ENCODE measurements around the gene ZDHHC11.
"Not testable (repeated sequence)": the region's sequence is repeated elsewhere in the genome, so short reads cannot be mapped to it uniquely, and the experiment has no call there.

ZDHHC11 gene

GRCh38 chr5:754143-754632 is 96.6 kb downstream of the ZDHHC11 start:
- not testable (repeated sequence) for H3K27me3 Mint-ChIP-seq, H3K9me3 Mint-ChIP-seq, H3K4me3 Mint-ChIP-seq
- ATAC-seq (peak; percentile 54), DNase-seq (peak; percentile 39 to 58)
- Mint-ChIP-seq H3K4me1 (peaks cover 30% of the 10 kb centered on the region), H3K27ac (peak overlapping the region; percentile 22 to 47)

GRCh38 chr5:753567-754142 is 97.1 kb downstream of the ZDHHC11 start:
- H3K27ac Mint-ChIP-seq, H3K9me3 Mint-ChIP-seq, H3K4me3 Mint-ChIP-seq, H3K27me3 Mint-ChIP-seq, DNase-seq: not testable (repeated sequence)
- ATAC-seq = peak; percentile 78
- H3K4me1 Mint-ChIP-seq = peaks cover 25% of the 10 kb centered on the region

- H3K4me3 Mint-ChIP-seq, H3K27me3 Mint-ChIP-seq, ATAC-seq, H3K27ac Mint-ChIP-seq, DNase-seq, H3K9me3 Mint-ChIP-seq: not testable (repeated sequence)
- H3K4me1 Mint-ChIP-seq = peaks cover 14% of the 10 kb centered on the region
These were observed 98.2 kb downstream of the ZDHHC11 start for GRCh38 chr5:752532-753115.

GRCh38 chr5:751992-752391 is 98.8 kb downstream of the ZDHHC11 start:
- H3K27ac Mint-ChIP-seq, H3K4me3 Mint-ChIP-seq, H3K9me3 Mint-ChIP-seq, DNase-seq, ATAC-seq, H3K27me3 Mint-ChIP-seq: not testable (repeated sequence)
- H3K4me1 Mint-ChIP-seq = peaks cover 10% of the 10 kb centered on the region

- DNase-seq (no peak), ATAC-seq (no peak)
- Mint-ChIP-seq H3K9me3 (peaks cover 4 to 8% of the 10 kb centered on the region in 2 donors), H3K27ac (no peak overlapping the region), H3K27me3 (no peaks in the 10 kb centered on the region), H3K4me1 (peaks cover 10% of the 10 kb centered on the region), H3K4me3 (no peak overlapping the region)
These were observed 99.3 kb downstream of the ZDHHC11 start for GRCh38 chr5:751496-751895.

GRCh38 chr5:750226-750625 is 100.6 kb downstream of the ZDHHC11 start:
- not testable (repeated sequence) for H3K9me3 Mint-ChIP-seq, H3K27me3 Mint-ChIP-seq, H3K4me3 Mint-ChIP-seq, ATAC-seq, DNase-seq
- Mint-ChIP-seq H3K27ac (peak overlapping the region in 1 of 2 donors; percentile 61), H3K4me1 (peaks cover 10% of the 10 kb centered on the region)

GRCh38 chr5:749101-749670 is 101.6 kb downstream of the ZDHHC11 start:
- no peak for DNase-seq
- no peak for ATAC-seq
- peaks cover 6% of the 10 kb centered on the region for H3K4me1 Mint-ChIP-seq
- no peak overlapping the region for H3K4me3 Mint-ChIP-seq
- peaks cover 4% of the 10 kb centered on the region for H3K27me3 Mint-ChIP-seq
- no peak overlapping the region for H3K27ac Mint-ChIP-seq
- H3K9me3 Mint-ChIP-seq = peaks cover under 1 to 4% of the 10 kb centered on the region in 2 donors

GRCh38 chr5:748011-748980 is 102.5 kb downstream of the ZDHHC11 start:
- not testable (repeated sequence) for H3K4me1 Mint-ChIP-seq, DNase-seq, H3K9me3 Mint-ChIP-seq, H3K27me3 Mint-ChIP-seq, H3K27ac Mint-ChIP-seq, ATAC-seq, H3K4me3 Mint-ChIP-seq

- not testable (repeated sequence) for H3K4me1 Mint-ChIP-seq, ATAC-seq
These were observed 103.4 kb downstream of the ZDHHC11 start for GRCh38 chr5:747303-747844.

GRCh38 chr5:746258-746761 is 104.5 kb downstream of the ZDHHC11 start:
- H3K27me3 Mint-ChIP-seq = peaks cover 10% of the 10 kb centered on the region
- H3K27ac Mint-ChIP-seq = no peak overlapping the region
- no peaks in the 10 kb centered on the region for H3K4me1 Mint-ChIP-seq
- ATAC-seq (no peak), DNase-seq (no peak)
- H3K4me3 Mint-ChIP-seq = no peak overlapping the region
- no peaks in the 10 kb centered on the region for H3K9me3 Mint-ChIP-seq

More at GRCh38 chr5:747303-747844, 103.4 kb downstream of the ZDHHC11 start:
- not testable (repeated sequence) for H3K4me3 Mint-ChIP-seq, DNase-seq, H3K9me3 Mint-ChIP-seq, H3K27ac Mint-ChIP-seq, H3K27me3 Mint-ChIP-seq

Data from stimulated activated naive CD8-positive, alpha-beta T cell treated with anti-CD3 and anti-CD28 coated beads, Interleukin-15, amount 100 ng/mL, for 72 hours (primary cell).